Calu3 (cell line): ENCODE data around the gene LSMEM2. TPM values are rescaled to one million over a fixed set of nuclear protein-coding genes. Genes with fewer than 3 reads are reported as not detected.
"Not testable (repeated sequence)": the region's sequence is repeated elsewhere in the genome, so short reads cannot be mapped to it uniquely, and the experiment has no call there.

Experiments
- BruUV-seq: library from RNA; stranded (reverse); fragments of 400-500 nt; replicated peaks from 2 replicates; lab custom pipeline; 2021; lab: Mats Ljungman, UMichigan
- CTCF ChIA-PET: fragments of 300-600 bp; sonication (Branson Sonifier 250); formaldehyde crosslinking; loops from one replicate; lab custom pipeline; 2022; ENCODE audit warnings: antibody characterized with exemption; lab: Charles Lee
- DNase-seq: peaks from one replicate; pipeline ENCODE4 v3.0.0; 2022
- H3K27ac Mint-ChIP-seq: one replicate; pipeline ENCODE4 v1.8.0; 2022; ENCODE audit warnings: mixed read lengths; ENCODE audit not compliant: unreplicated experiment
- H3K27me3 Mint-ChIP-seq: one replicate; pipeline ENCODE4 v1.8.0; 2022; ENCODE audit warnings: mixed read lengths; ENCODE audit not compliant: unreplicated experiment
- H3K36me3 Mint-ChIP-seq: one replicate; pipeline ENCODE4 v1.8.0; 2022; ENCODE audit warnings: mild to moderate bottlenecking, moderate library complexity, mixed read lengths; ENCODE audit not compliant: insufficient read depth, unreplicated experiment
- H3K4me1 Mint-ChIP-seq: one replicate; pipeline ENCODE4 v1.8.0; 2022; ENCODE audit warnings: mild to moderate bottlenecking, low read depth, mixed read lengths; ENCODE audit not compliant: unreplicated experiment
- H3K4me3 Mint-ChIP-seq: one replicate; pipeline ENCODE4 v1.8.0; 2022; ENCODE audit warnings: mild to moderate bottlenecking, low read depth, moderate library complexity, mixed read lengths; ENCODE audit not compliant: unreplicated experiment
- H3K9me3 Mint-ChIP-seq: one replicate; pipeline ENCODE4 v1.8.0; 2022; ENCODE audit warnings: low read depth, mixed read lengths; ENCODE audit not compliant: unreplicated experiment
- CTCF ChIP-seq: fragments of 200-600 bp; IDR thresholded peaks from one replicate; pipeline ENCODE4 v1.8.0; 2022; ENCODE audit warnings: antibody characterized with exemption; ENCODE audit not compliant: unreplicated experiment
- intact Hi-C: fragments of 100-400 bp; cut with micrococcal nuclease; formaldehyde crosslinking; loops from one replicate; pipeline ENCODE4 v1.10.0; 2022; ENCODE audit not compliant: unreplicated experiment
- total RNA-seq: library from RNA; stranded (reverse); gene quantifications from 2 replicates; pipeline ENCODE4 v1.2.3, GENCODE V29; 2022

The LSMEM2 gene
- total RNA-seq, 1 experiment from 2014 or later = not detected

- no peak overlapping the region for H3K4me3 Mint-ChIP-seq
- BruUV-seq = no TSS peak
- H3K4me1 Mint-ChIP-seq = peaks cover 14% of the 10 kb centered on the region
- TF ChIP-seq CTCF = no peak
- no peaks in the 10 kb centered on the region for H3K9me3 Mint-ChIP-seq
- H3K27me3 Mint-ChIP-seq = no peaks in the 10 kb centered on the region
- no peak for DNase-seq
- H3K36me3 Mint-ChIP-seq = peaks cover 22% of the 10 kb centered on the region
- H3K27ac Mint-ChIP-seq = no peak overlapping the region
- CTCF ChIA-PET = interaction anchor here (0.7 to 1.0 kb wide), 2 partner anchors 29 to 34 kb away, joined by 3 to 4 read pairs; no protein-coding TSS in a partner anchor
- intact Hi-C loops = no loop called here
These were observed 35.9 kb upstream of the LSMEM2 start for GRCh38 chr3:50242851-50243542.

GRCh38 chr3:50243543-50243895 lies 35.4 kb upstream of the LSMEM2 start:
- intact Hi-C loops = no loop called here
- no peak overlapping the region for H3K4me3 Mint-ChIP-seq
- no peak overlapping the region for H3K27ac Mint-ChIP-seq
- no peaks in the 10 kb centered on the region for H3K9me3 Mint-ChIP-seq
- H3K27me3 Mint-ChIP-seq = no peaks in the 10 kb centered on the region
- CTCF ChIA-PET = interaction anchor here (0.7 to 1.1 kb wide), 3 partner anchors 28 to 34 kb away, joined by 3 to 6 read pairs (median 4); no protein-coding TSS in a partner anchor
- peaks cover 19% of the 10 kb centered on the region for H3K36me3 Mint-ChIP-seq
- TF ChIP-seq CTCF = no peak
- peaks cover 20% of the 10 kb centered on the region for H3K4me1 Mint-ChIP-seq
- no TSS peak for BruUV-seq
- DNase-seq = no peak

- intact Hi-C loops, H3K27ac Mint-ChIP-seq, DNase-seq, H3K27me3 Mint-ChIP-seq, BruUV-seq, H3K9me3 Mint-ChIP-seq: not testable (repeated sequence)
- CTCF ChIA-PET = interaction anchor here (0.9 kb wide), 1 partner anchor 72 kb away, joined by 3 read pairs; no protein-coding TSS in a partner anchor
- H3K4me1 Mint-ChIP-seq = peaks cover 19% of the 10 kb centered on the region
- peaks cover 17% of the 10 kb centered on the region for H3K36me3 Mint-ChIP-seq
- peak overlapping the region; percentile 80 for H3K4me3 Mint-ChIP-seq
These were observed 34.1 kb upstream of the LSMEM2 start for GRCh38 chr3:50244813-50245212.

GRCh38 chr3:50245251-50245745 lies 33.6 kb upstream of the LSMEM2 start:
- H3K9me3 Mint-ChIP-seq = no peaks in the 10 kb centered on the region
- intact Hi-C loops = no loop called here
- no peak overlapping the region for H3K27ac Mint-ChIP-seq
- H3K4me1 Mint-ChIP-seq = peaks cover 20% of the 10 kb centered on the region
- DNase-seq = no peak
- no peaks in the 10 kb centered on the region for H3K27me3 Mint-ChIP-seq
- peaks cover 20% of the 10 kb centered on the region for H3K36me3 Mint-ChIP-seq
- BruUV-seq = no TSS peak
- CTCF ChIA-PET = no interaction called here
- H3K4me3 Mint-ChIP-seq = peak overlapping the region; percentile 80
- TF ChIP-seq CTCF = no peak
